ENCODE results near the gene REPIN1.
A peak's percentile ranks its signal among the peaks of the same experiment; 100 is the strongest.

The REPIN1 gene

GRCh38 chr7:150408393-150409299 lies 40.0 kb downstream of the REPIN1 start:
- DNase-seq: no peak

GRCh38 chr7:150409300-150410030 lies 40.8 kb downstream of the REPIN1 start:
- DNase-seq: no peak

- DNase-seq: no peak
Observed at GRCh38 chr7:150410131-150410530, 41.5 kb downstream of the REPIN1 start.

- DNase-seq: no peak
Observed at GRCh38 chr7:150410680-150411346, 42.2 kb downstream of the REPIN1 start.

- no peak for DNase-seq
Observed at GRCh38 chr7:150411606-150412005, 43.0 kb downstream of the REPIN1 start.

GRCh38 chr7:150412016-150412415 lies 43.4 kb downstream of the REPIN1 start:
- no peak for DNase-seq

GRCh38 chr7:150412518-150413488 lies 44.2 kb downstream of the REPIN1 start:
- DNase-seq: no peak

GRCh38 chr7:150413640-150414081 lies 45.0 kb downstream of the REPIN1 start:
- no peak for DNase-seq

GRCh38 chr7:150415161-150416153 lies 46.8 kb downstream of the REPIN1 start:
- DNase-seq: no peak

GRCh38 chr7:150417239-150417638 lies 48.6 kb downstream of the REPIN1 start:
- peak in 1 of 2 experiments; percentile 1 for DNase-seq

GRCh38 chr7:150417863-150418262 lies 49.2 kb downstream of the REPIN1 start:
- peak in 1 of 2 experiments; percentile 1 for DNase-seq

- no peak for DNase-seq
Observed at GRCh38 chr7:150420242-150420641, 51.6 kb downstream of the REPIN1 start.

- peak; percentile 88 to 92 for DNase-seq
Observed at GRCh38 chr7:150420987-150421674, 52.5 kb downstream of the REPIN1 start.

- no peak for DNase-seq
Observed at GRCh38 chr7:150421831-150422230, 53.2 kb downstream of the REPIN1 start.

All from activated CD4-positive, alpha-beta T cell treated with anti-CD3 and anti-CD28 coated beads, Interleukin-2, amount 50 U/mL, for 48 hours (primary cell).